IMR-90 (cell line): ENCODE data around the gene SNTG2. TPM values are rescaled to one million over a fixed set of nuclear protein-coding genes. Genes with fewer than 3 reads are reported as not detected.

Source experiments
- ATAC-seq: fragments of 200-7000 bp; cut with Tn5 transposase; 2 replicates; pipeline ENCODE4 v1.9.1; 2020; ENCODE audit warnings: low read depth, mild to moderate bottlenecking, moderate library complexity
- BruUV-seq: library from RNA; stranded (reverse); fragments of 400-500 nt; replicated peaks from 2 replicates; lab custom pipeline; 2021; lab: Mats Ljungman, UMichigan
- CTCF ChIA-PET: fragments of 300-600 bp; formaldehyde crosslinking; extraction: SDS; loops from one replicate; lab custom pipeline; 2021; ENCODE audit warnings: antibody characterized with exemption; lab: Yijun Ruan, JAX
- POLR2A ChIA-PET: fragments of 300-600 bp; sonication (Branson Sonifier 250); formaldehyde crosslinking; loops from one replicate; lab custom pipeline; 2022; ENCODE audit warnings: antibody characterized with exemption; ENCODE audit not compliant: unreplicated experiment; lab: Charles Lee
- DNase-seq: peaks from one replicate; pipeline ENCODE4 v3.0.0; 2013
- H2AFZ ChIP-seq: replicated peaks from 2 replicates; pipeline ENCODE3; 2013; ENCODE audit warnings: low read length, mild to moderate bottlenecking; ENCODE audit not compliant: poor library complexity
- H2AK5ac ChIP-seq: 2 replicates; pipeline ENCODE4 v1.6.1; 2013; ENCODE audit warnings: low read depth, low read length, inconsistent platforms
- H2AK9ac ChIP-seq: replicated peaks from 2 replicates; pipeline ENCODE3; 2013; ENCODE audit warnings: mild to moderate bottlenecking, low read depth, low read length, moderate library complexity; ENCODE audit not compliant: poor library complexity
- H2BK120ac ChIP-seq: 2 replicates; pipeline ENCODE4 v1.6.1; 2013; ENCODE audit warnings: low read depth, low read length, inconsistent platforms
- H2BK15ac ChIP-seq: 3 replicates; pipeline ENCODE4 v1.6.1; 2013; ENCODE audit warnings: low read depth, low read length, inconsistent platforms
- H2BK20ac ChIP-seq: 2 replicates; pipeline ENCODE4 v1.6.1; 2013; ENCODE audit warnings: low read depth, mild to moderate bottlenecking, inconsistent platforms, low read length, moderate library complexity
- H2BK5ac ChIP-seq: 2 replicates; pipeline ENCODE4 v1.6.1; 2013; ENCODE audit warnings: mild to moderate bottlenecking, low read depth, low read length, inconsistent platforms; ENCODE audit not compliant: poor library complexity, severe bottlenecking
- H3K14ac ChIP-seq: replicated peaks from 2 replicates; pipeline ENCODE4 v1.6.1; 2013; ENCODE audit warnings: low read depth, low read length, inconsistent platforms
- H3K18ac ChIP-seq: 2 replicates; pipeline ENCODE4 v1.6.1; 2013; ENCODE audit warnings: low read depth, low read length, control low read depth
- H3K23ac ChIP-seq: 2 replicates; pipeline ENCODE4 v1.6.1; 2013; ENCODE audit warnings: low read depth, low read length, inconsistent platforms
- H3K27ac ChIP-seq: 2 replicates; pipeline ENCODE4 v1.5.1; 2013; ENCODE audit warnings: mild to moderate bottlenecking, control low read depth, low read length; ENCODE audit not compliant: insufficient read depth
- H3K27me3 ChIP-seq: 2 replicates; pipeline ENCODE4 v1.6.1; 2013; ENCODE audit warnings: low read length; ENCODE audit not compliant: control insufficient read depth, insufficient read depth
- H3K36me3 ChIP-seq: 2 replicates; pipeline ENCODE4 v1.6.1; 2013; ENCODE audit warnings: low read length, mixed read lengths; ENCODE audit not compliant: control insufficient read depth, insufficient read depth
- H3K4ac ChIP-seq: 2 replicates; pipeline ENCODE4 v1.6.1; 2013; ENCODE audit warnings: low read depth, low read length, inconsistent platforms
- H3K4me1 ChIP-seq: 2 replicates; pipeline ENCODE4 v1.6.1; 2013; ENCODE audit warnings: low read length, mixed read lengths; ENCODE audit not compliant: control insufficient read depth, insufficient read depth
- H3K4me2 ChIP-seq: 2 replicates; pipeline ENCODE4 v1.6.1; 2013; ENCODE audit warnings: low read depth, mild to moderate bottlenecking, control low read depth, low read length, moderate library complexity
- H3K4me3 ChIP-seq: 2 replicates; pipeline ENCODE4 v1.5.1; 2013; ENCODE audit warnings: low read depth, mild to moderate bottlenecking, control low read depth, low read length, moderate library complexity; ENCODE audit not compliant: insufficient read depth
- H3K56ac ChIP-seq: 2 replicates; pipeline ENCODE4 v1.6.1; 2013; ENCODE audit warnings: low read length, inconsistent platforms; ENCODE audit not compliant: insufficient read depth; ENCODE audit errors: extremely low read depth
- H3K79me1 ChIP-seq, 2 experiments: 2 replicates each; pipeline ENCODE4 v1.6.1; 2013; ENCODE audit warnings: low read length in 2 of 2, inconsistent platforms in 1 of 2, low read depth in 1 of 2
- H3K9ac ChIP-seq: 2 replicates; pipeline ENCODE4 v1.6.1; 2013; ENCODE audit warnings: low read depth, low read length, control low read depth
- H3K9me1 ChIP-seq: 2 replicates; pipeline ENCODE4 v1.6.1; 2013; ENCODE audit warnings: low read length, inconsistent platforms; ENCODE audit not compliant: insufficient read depth
- H3K9me3 ChIP-seq: 2 replicates; pipeline ENCODE4 v1.6.1; 2013; ENCODE audit warnings: low read length; ENCODE audit not compliant: control insufficient read depth, insufficient read depth
- H4K20me1 ChIP-seq: 2 replicates; pipeline ENCODE4 v1.6.1; 2013; ENCODE audit warnings: low read length, inconsistent platforms; ENCODE audit not compliant: insufficient read depth
- H4K5ac ChIP-seq: 2 replicates; pipeline ENCODE4 v1.6.1; 2013; ENCODE audit warnings: mild to moderate bottlenecking, low read depth, low read length, control low read depth
- H4K8ac ChIP-seq, 2 experiments: 2 replicates each; pipeline ENCODE4 v1.6.1; 2013; ENCODE audit warnings: low read depth in 2 of 2, low read length in 2 of 2, control low read depth in 1 of 2, inconsistent platforms in 1 of 2
- H4K91ac ChIP-seq: 2 replicates; pipeline ENCODE4 v1.6.1; 2013; ENCODE audit warnings: low read depth, low read length, inconsistent platforms; ENCODE audit not compliant: insufficient read depth
- BHLHE40 ChIP-seq: fragments of 150-350 bp; IDR thresholded peaks from 2 replicates; pipeline ENCODE4 v1.6.1; 2016; ENCODE audit warnings: mild to moderate bottlenecking, low read depth, low read length
- CEBPB ChIP-seq: IDR thresholded peaks from 2 replicates; pipeline ENCODE4 v1.6.1; 2012; ENCODE audit warnings: low read depth, low read length, improper control_type of control experiment
- CHD1 ChIP-seq: IDR thresholded peaks from 2 replicates; pipeline ENCODE4 v1.6.1; 2012; ENCODE audit warnings: low read depth, low read length, improper control_type of control experiment
- FOS ChIP-seq: fragments of 150-350 bp; IDR thresholded peaks from 2 replicates; pipeline ENCODE4 v1.6.1; 2016; ENCODE audit warnings: low read depth, low read length
- MAFK ChIP-seq: IDR thresholded peaks from 2 replicates; pipeline ENCODE4 v1.6.1; 2012; ENCODE audit warnings: low read depth, low read length, improper control_type of control experiment
- MAZ ChIP-seq: IDR thresholded peaks from 2 replicates; pipeline ENCODE4 v1.6.1; 2012; ENCODE audit warnings: low read depth, mild to moderate bottlenecking, low read length, improper control_type of control experiment, moderate library complexity, borderline replicate concordance
- NFE2L2 ChIP-seq: fragments of 150-350 bp; IDR thresholded peaks from 2 replicates; pipeline ENCODE4 v1.6.1; 2016; ENCODE audit warnings: low read depth, mild to moderate bottlenecking, low read length
- RAD21 ChIP-seq: IDR thresholded peaks from 2 replicates; pipeline ENCODE4 v1.6.1; 2012; ENCODE audit warnings: low read length, improper control_type of control experiment
- RCOR1 ChIP-seq: IDR thresholded peaks from 2 replicates; pipeline ENCODE4 v1.6.1; 2012; ENCODE audit warnings: mild to moderate bottlenecking, low read length, improper control_type of control experiment; ENCODE audit not compliant: insufficient replicate concordance
- SMC3 ChIP-seq: fragments of 150-350 bp; IDR thresholded peaks from 2 replicates; pipeline ENCODE4 v1.6.1; 2016; ENCODE audit warnings: low read depth, mild to moderate bottlenecking, antibody characterized with exemption, low read length, moderate library complexity
- WGBS, 2 experiments: methylation state at CpG; one replicate each; pipeline versions ENCODE4 v1.1.5 to v1.1.7; 2013; ENCODE audit warnings: missing lambda C conversion rate in 2 of 2; ENCODE audit not compliant: insufficient read length in 1 of 2; ENCODE audit errors: extremely low coverage in 2 of 2; 5-methylcytosine and 5-hydroxymethylcytosine counted together
- dilution Hi-C: fragments of 300-500 bp; cut with HindIII; formaldehyde crosslinking; loops from one replicate; pipeline ENCODE4 v1.14.3; 2018; ENCODE audit warnings: low sequenced_read_pairs; ENCODE audit not compliant: unreplicated experiment
- in situ Hi-C: fragments of 300-500 bp; cut with MboI; formaldehyde crosslinking; loops from 3 replicates; pipeline ENCODE4 v1.14.3; 2019; ENCODE audit warnings: low sequenced_read_pairs, inconsistent platforms, mixed read lengths
- intact Hi-C: fragments of 100-400 bp; cut with micrococcal nuclease; formaldehyde crosslinking; loops from 2 replicates; pipeline ENCODE4 v1.10.0; 2022
- polyA plus RNA-seq, 3 experiments: library from polyadenylated mRNA; depleted of rRNA; stranded (reverse); fragments of >200 nt; gene quantifications; 2 replicates each; pipeline ENCODE4 v1.2.3, GENCODE V29; 2012; ENCODE audit warnings: low replicate concordance in 1 of 3
- total RNA-seq: library from RNA; depleted of rRNA; stranded (reverse); fragments of >200 nt; gene quantifications from 2 replicates; pipeline ENCODE4 v1.2.3, GENCODE V29; 2012
- TF ChIP-seq, protein P1 (sequence below): fragments of 150-350 bp; IDR thresholded peaks from 2 replicates; pipeline ENCODE4 v1.6.1; 2016; ENCODE audit warnings: low read depth, mild to moderate bottlenecking, low read length, moderate library complexity, borderline replicate concordance
- TF ChIP-seq, protein P2 (sequence below): conservative IDR thresholded peaks from 2 replicates; pipeline ENCODE4 v1.5.1; 2012; ENCODE audit warnings: mild to moderate bottlenecking, low read depth, low read length, improper control_type of control experiment
- TF ChIP-seq, protein P3 (sequence below): fragments of 150-350 bp; IDR thresholded peaks from 2 replicates; pipeline ENCODE4 v1.6.1; 2017; ENCODE audit warnings: mild to moderate bottlenecking, antibody characterized with exemption, low read length, low read depth

The SNTG2 gene
- total and polyA plus RNA-seq, 2 of the 4 experiments (the other 2 are of a cell fraction), result under 0.01 to 0.17 TPM

DNA sequence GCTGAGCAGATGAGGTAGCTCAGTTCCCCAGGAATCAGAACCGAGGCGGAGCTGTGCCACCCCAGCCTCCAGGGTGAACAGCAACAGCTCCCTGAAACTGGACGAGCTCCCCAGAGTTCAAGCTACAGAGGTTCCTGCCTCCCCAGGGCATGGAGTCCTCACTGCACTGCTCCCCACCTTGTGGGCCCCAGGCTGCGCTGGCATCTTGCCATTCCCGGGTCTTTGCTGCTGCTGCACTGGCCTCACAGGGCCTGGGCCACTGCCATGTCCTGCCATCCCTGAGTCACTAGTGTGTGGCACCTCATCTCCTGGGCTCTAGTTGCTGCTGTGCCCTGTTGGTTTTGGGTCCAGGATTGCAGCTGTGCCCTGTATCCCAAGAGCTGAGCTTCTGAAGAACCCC lies 166.9 kb downstream of the SNTG2 start:
- no peak overlapping the region for H2BK20ac ChIP-seq
- no peak overlapping the region for H2AK5ac ChIP-seq
- H3K14ac ChIP-seq, result no peak overlapping the region
- no peak for ATAC-seq
- peaks cover 12% of the 10 kb centered on the region; the same call in 1 of the 2 replicates for H3K9me3 ChIP-seq
- H2AFZ ChIP-seq, result no peak overlapping the region
- H3K4me3 ChIP-seq, result no peak overlapping the region
- H3K9me1 ChIP-seq, result no peaks in the 10 kb centered on the region
- POLR2A ChIA-PET, result no interaction called here
- H2BK5ac ChIP-seq, result no peak overlapping the region
- H3K27ac ChIP-seq, result no peak overlapping the region
- no peaks in the 10 kb centered on the region for H3K27me3 ChIP-seq
- DNase-seq, result no peak
- intact Hi-C loops, result no loop called here
- in situ Hi-C loops, result no loop called here
- H2BK15ac ChIP-seq, result no peak overlapping the region
- WGBS, 2 experiments, result 48% methylated on average over 5 of the region's 5 CpGs; no CpG with 5 or more reads in 1 of the 2 experiments
- no peaks in the 10 kb centered on the region for H4K20me1 ChIP-seq
- CTCF ChIA-PET, result no interaction called here
- H3K4me2 ChIP-seq, result no peak overlapping the region
- H2AK9ac ChIP-seq, result no peak overlapping the region
- TF ChIP-seq RCOR1 (no peak), FOS (no peak), MAFK (no peak), RAD21 (no peak), MAZ (no peak), SMC3 (no peak), BHLHE40 (no peak), NFE2L2 (no peak), CEBPB (no peak), CHD1 (no peak)
- TF ChIP-seq, protein P1, sequence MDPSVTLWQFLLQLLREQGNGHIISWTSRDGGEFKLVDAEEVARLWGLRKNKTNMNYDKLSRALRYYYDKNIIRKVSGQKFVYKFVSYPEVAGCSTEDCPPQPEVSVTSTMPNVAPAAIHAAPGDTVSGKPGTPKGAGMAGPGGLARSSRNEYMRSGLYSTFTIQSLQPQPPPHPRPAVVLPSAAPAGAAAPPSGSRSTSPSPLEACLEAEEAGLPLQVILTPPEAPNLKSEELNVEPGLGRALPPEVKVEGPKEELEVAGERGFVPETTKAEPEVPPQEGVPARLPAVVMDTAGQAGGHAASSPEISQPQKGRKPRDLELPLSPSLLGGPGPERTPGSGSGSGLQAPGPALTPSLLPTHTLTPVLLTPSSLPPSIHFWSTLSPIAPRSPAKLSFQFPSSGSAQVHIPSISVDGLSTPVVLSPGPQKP, result no peak
- TF ChIP-seq, protein P2, sequence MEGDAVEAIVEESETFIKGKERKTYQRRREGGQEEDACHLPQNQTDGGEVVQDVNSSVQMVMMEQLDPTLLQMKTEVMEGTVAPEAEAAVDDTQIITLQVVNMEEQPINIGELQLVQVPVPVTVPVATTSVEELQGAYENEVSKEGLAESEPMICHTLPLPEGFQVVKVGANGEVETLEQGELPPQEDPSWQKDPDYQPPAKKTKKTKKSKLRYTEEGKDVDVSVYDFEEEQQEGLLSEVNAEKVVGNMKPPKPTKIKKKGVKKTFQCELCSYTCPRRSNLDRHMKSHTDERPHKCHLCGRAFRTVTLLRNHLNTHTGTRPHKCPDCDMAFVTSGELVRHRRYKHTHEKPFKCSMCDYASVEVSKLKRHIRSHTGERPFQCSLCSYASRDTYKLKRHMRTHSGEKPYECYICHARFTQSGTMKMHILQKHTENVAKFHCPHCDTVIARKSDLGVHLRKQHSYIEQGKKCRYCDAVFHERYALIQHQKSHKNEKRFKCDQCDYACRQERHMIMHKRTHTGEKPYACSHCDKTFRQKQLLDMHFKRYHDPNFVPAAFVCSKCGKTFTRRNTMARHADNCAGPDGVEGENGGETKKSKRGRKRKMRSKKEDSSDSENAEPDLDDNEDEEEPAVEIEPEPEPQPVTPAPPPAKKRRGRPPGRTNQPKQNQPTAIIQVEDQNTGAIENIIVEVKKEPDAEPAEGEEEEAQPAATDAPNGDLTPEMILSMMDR, result no peak
- TF ChIP-seq, protein P3, sequence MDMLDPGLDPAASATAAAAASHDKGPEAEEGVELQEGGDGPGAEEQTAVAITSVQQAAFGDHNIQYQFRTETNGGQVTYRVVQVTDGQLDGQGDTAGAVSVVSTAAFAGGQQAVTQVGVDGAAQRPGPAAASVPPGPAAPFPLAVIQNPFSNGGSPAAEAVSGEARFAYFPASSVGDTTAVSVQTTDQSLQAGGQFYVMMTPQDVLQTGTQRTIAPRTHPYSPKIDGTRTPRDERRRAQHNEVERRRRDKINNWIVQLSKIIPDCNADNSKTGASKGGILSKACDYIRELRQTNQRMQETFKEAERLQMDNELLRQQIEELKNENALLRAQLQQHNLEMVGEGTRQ, result no peak
- H3K23ac ChIP-seq, result no peak overlapping the region
- H3K18ac ChIP-seq, result no peak overlapping the region
- H2BK120ac ChIP-seq, result no peak overlapping the region
- no peak overlapping the region for H3K4ac ChIP-seq
- BruUV-seq, result no TSS peak
- H4K8ac ChIP-seq, result no peak overlapping the region
- no peaks in the 10 kb centered on the region for H3K79me1 ChIP-seq
- H4K5ac ChIP-seq, result no peak overlapping the region
- no peak overlapping the region for H3K9ac ChIP-seq
- H3K36me3 ChIP-seq, result no peaks in the 10 kb centered on the region
- H3K4me1 ChIP-seq, result no peaks in the 10 kb centered on the region
- no peak overlapping the region for H4K91ac ChIP-seq
- H3K56ac ChIP-seq, result no peak overlapping the region
- dilution Hi-C loops, result no loop called here
